Measurements from ENCODE around the gene FRMD4A.

GRCh38 chr10:13829790-13830189, 500.9 kb downstream of the FRMD4A start:
- TF ChIP-seq, protein P1, sequence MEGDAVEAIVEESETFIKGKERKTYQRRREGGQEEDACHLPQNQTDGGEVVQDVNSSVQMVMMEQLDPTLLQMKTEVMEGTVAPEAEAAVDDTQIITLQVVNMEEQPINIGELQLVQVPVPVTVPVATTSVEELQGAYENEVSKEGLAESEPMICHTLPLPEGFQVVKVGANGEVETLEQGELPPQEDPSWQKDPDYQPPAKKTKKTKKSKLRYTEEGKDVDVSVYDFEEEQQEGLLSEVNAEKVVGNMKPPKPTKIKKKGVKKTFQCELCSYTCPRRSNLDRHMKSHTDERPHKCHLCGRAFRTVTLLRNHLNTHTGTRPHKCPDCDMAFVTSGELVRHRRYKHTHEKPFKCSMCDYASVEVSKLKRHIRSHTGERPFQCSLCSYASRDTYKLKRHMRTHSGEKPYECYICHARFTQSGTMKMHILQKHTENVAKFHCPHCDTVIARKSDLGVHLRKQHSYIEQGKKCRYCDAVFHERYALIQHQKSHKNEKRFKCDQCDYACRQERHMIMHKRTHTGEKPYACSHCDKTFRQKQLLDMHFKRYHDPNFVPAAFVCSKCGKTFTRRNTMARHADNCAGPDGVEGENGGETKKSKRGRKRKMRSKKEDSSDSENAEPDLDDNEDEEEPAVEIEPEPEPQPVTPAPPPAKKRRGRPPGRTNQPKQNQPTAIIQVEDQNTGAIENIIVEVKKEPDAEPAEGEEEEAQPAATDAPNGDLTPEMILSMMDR (conservative IDR thresholded peaks at IDR 0.05; ENCODE audit: low read depth, low read length): no peak
- TF ChIP-seq EZH2 (IDR thresholded peaks at IDR 0.05; ENCODE audit: low read length, unreplicated experiment): no peak
